ENCODE measurements around the gene EIF4H.

- TF ChIP-seq GATA2 (IDR thresholded peaks at IDR 0.05; ENCODE audit: low read depth, low read length), result no peak
- no peak for TF ChIP-seq GATA3 (IDR thresholded peaks at IDR 0.05; ENCODE audit: low read depth, low read length)
These were observed 43.6 kb upstream of the EIF4H start for GRCh38 chr7:74130518-74130917.

Measured in SH-SY5Y (cell line).